NCI-H524 (cell line): ENCODE data around the gene FOXP1.
A peak's percentile ranks its signal among the peaks of the same experiment; 100 is the strongest.

ENCODE experiments used
- DNase-seq, 2 experiments: peaks; one replicate each; lab custom pipeline; 2025; lab: John Stamatoyannopoulos, UW

The FOXP1 gene

DNA sequence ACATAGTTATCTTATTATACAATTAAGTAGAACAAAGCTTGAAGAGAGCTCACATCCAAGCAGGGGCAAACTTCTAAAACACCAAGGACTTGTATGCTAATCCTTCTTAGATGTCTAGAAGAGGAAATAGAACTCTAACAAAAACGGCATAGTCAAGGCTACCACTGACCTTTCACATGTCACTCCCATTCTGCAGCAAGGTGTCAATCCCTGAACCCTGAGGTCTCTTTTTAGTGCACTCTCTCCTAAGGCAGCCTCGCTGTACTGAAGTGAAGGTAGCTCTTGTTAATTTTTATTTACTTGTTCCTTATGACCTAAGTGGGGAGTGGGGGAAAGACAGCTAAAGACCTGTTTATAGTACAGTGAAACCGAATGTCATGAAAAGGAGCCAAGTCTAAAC is 506.5 kb downstream of the FOXP1 start:
- no peak for DNase-seq

DNA sequence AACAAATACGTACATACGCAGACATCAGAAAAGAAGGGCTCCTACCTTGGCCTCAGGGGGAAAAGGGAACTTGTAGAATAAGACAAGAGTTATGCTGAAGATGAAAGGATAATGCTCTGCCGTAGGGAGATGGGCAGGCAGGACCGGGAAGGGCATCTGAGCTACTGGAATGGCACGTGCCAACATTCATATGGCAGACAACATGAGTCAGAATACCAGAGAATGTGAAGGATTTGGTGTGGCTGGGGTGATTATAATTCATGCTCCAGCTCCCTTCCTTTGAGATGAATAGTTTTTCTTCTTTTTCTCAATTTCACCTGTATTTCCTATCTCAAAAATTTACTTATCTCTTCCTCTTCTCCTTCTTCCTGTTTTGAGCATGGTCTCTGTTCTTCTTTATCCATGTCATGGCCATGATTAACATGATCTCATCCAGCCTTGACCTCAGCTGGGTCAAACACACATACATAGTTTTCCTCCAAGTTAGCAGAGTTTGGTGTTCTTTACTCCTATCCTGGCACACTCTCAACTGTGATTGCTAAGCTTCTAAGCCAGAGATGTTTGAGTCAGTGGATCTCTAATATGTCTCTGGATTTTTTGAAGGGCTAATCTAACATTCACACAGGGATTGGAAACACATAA is 507.0 kb downstream of the FOXP1 start:
- no peak for DNase-seq

DNA sequence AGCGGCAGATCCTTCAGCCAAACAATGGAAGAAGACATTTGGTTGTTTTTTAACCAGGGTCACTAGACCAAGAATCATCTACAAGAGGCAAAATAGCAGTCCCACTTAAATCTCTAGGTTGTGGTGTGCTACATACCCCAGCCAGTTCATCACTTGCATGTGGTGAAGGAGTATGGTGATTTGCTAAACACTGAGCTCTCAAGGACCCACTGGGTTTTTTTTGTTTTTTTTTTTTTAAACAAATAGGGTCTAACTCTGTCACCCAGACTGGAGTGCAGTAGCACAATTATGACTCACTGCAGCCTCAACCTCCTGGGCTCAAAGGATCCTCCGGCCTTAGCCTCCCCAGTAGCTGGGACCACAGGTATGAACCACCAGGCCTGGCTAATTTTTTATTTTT is 508.0 kb downstream of the FOXP1 start:
- DNase-seq: no peak

DNA sequence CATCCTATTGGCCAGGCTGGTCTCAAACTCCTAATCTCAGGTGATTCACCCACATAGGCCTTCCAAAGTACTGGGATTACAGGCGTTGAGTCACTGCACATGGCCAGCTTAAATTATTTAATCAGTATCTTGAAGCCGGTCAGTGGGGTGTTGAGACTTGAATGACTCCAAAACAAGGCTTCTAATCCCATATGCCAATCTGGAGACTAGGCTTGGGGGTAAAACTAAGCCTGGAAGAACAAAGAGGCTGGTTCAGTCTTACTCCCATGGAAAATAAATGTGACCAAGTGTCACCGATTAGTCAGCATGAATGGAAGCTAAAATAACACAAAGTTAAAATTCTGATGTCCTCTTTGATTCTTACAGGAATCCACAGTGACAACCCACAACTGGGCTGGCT is 509.1 kb downstream of the FOXP1 start:
- DNase-seq: no peak

DNA sequence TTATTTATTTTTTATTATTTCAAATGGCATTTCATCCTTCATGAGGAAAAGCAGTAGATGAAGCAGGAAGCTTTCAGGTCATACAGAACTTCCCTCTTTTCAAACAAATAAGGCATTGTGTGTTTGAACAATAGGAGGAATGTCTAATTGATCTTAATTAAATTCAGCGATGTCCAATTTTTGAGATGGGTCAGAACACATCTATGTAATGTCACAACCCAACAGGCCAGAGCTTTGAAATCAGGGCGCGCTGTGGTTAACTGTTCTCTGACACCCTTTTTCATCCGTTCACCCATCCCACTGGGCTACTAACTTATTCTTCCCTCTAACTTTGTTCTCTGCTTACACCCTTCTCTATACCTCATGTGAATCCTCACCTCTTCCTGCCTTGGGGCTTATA is 510.5 kb downstream of the FOXP1 start:
- DNase-seq: no peak

DNA sequence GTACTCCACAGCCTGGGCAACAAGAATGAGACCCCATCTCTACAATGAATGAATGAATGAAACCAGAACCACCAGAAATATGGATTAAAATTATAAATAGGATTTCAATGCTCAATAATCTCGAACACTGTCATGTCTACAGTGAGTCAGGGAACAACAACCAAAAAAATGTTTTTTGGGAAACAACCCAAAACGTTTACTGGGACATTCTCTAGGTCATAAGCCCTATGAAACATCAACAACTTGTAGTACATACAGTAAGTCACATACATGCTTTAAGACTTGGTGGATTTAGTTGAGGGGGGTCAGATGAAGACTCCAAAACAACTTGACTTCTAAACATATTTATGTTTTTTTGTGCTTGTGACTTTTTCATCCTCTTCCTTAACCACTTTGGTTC is 511.2 kb downstream of the FOXP1 start:
- DNase-seq: no peak

DNA sequence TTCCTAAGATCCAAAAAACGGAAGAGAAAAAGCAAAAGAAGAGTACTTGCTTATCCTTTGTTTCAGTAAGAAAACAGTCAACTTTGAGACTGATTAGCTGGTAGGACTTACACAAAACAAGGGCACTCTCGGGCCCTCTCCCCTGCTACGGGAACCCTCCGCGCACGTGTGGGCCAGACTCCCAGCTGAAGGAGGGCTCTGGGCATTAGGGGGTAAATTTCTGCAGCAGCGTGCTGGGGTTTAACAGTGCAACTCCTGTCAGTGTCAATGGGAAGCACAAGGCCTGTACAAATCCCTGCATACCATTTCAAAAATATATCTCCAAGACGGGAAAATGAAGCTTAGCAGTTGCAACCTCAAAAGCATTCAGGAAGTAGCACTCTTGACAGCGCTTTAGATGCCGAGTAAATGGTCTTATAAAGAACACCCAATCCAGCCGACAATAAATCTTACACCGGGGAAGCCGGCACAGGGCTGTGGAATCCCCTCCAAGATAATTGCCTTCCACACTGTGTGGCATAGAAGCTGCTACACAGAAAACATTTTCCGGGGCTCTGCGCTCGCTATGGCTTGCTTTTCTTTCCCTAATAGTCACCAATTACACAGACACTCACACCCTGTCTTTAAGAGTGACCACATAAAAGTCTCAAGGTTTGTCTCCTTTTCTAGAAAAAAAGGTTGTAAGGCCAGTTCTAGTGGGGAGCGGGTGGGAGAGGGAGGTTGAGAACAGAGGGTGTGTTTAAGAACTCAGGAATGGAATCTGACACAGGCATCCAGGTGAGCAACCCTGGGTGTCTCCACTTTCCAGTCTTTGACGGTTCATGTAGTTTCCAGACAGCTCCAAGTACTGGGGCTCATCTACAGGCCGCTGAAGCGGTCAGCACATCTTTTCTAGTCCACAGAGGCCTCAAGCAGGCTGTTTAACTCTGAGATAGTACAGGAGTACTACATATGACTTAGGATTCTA is 512.7 kb downstream of the FOXP1 start:
- no peak for DNase-seq

GRCh38 chr3:71069797-71070196 is 513.7 kb downstream of the FOXP1 start:
- peak; percentile 29 to 64 for DNase-seq

- DNase-seq: peak in 1 of 2 experiments; percentile 43
Measured at GRCh38 chr3:71067977-71068654, 515.4 kb downstream of the FOXP1 start.

DNA sequence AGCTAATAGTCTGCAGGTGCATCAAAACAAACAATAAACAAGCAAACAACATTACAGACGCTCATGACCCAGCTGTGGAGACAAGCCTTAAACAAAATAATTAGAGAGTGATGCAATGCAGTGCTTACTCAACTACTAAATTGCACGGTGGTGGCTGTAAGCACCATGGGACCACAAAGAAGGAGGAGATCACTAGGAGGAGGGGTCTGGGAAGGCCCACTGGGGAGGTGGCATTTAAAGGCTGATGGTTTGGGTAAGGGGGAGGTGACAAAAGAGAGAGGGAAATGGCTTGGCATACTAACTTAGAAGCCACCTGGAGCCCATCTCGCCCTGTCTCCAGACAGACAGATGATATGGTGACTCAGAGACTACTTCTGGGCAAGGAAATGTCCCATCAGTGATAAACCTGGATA is 516.7 kb downstream of the FOXP1 start:
- peak in 1 of 2 experiments; percentile 19 for DNase-seq

GRCh38 chr3:71066356-71066755 is 517.2 kb downstream of the FOXP1 start:
- DNase-seq: peak in 1 of 2 experiments; percentile 7

DNA sequence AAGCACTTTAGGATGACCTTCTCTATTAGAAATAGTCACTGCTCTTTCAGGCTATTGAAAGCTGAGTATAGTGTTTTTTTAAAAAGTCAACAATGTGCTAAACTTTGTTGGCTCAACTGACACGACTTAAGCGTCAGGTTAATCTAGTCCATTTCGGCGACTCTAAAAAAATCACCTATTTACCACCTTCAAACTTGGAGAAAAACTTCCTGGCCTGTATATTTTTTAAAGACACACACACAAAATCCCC is 517.8 kb downstream of the FOXP1 start:
- DNase-seq: no peak

DNA sequence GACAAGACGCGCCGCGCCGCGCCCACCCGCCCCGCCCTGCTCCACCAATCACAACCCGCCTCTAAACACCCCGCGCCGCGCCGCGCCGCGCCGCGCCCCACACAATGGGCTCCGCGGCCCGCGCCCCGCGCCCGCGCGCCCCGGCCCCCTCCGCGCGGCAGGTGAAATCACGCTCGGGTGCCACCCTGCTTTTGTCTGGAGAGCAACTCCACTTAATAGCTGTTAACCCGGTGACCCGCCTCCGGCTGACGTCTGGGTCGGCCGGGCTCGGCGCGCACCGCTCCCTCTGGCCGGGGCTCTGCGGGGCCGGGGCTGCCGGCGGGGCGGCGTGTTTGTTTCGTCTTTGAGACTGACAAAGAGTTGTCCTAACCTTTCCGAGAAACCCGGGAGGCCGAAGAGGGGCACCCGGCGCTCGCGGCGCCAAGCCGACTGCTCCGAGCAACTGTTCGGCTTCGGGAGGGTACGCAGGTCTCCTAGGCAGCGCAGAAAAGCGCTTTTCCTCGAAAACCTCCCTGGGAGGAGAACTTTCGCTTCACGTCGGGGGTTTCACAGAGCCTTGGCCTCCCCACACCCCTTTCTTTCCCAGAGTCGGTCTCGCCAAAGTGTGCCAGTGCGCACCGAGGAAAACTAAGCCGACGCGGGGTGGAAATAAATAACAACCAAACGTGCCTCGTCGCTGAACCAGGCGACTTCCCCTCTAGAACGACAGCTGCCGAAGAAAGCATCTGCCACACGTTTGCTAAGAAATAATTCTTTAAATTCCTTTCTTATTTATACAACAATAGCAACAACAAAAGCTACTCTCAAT is 518.4 kb downstream of the FOXP1 start:
- DNase-seq: peak; percentile 44 to 50

DNA sequence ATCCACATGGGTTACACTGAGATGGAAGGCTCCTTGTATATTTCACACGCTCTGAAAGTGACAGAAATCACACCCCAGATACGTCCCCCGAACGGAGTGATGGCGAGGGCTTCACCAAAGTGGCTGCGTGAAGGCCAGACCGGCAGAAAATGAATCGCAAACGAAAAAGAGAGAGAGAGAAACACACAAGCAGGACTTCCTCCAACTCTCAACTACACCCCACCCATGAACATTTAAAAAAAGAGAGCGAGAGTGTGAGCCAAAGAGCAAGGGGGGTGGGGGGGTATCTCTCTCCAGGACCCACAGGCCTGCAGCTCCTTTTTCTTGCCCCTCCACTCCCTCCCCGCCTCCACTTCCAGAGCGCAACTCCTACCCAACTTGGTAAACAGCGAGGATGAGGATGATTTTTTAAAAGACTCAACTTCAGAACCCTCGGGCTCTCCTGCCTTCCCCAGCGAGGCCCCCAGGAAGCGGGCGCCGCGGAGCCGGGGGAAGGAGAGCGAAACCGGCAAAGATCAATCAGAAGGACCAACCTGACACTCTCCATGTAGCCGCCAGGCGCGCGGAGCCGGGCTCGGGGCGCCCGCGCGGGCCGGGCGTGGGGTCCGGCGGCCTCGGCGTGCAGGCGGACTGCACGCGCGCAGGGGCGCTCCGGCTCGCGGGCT is 519.1 kb downstream of the FOXP1 start:
- peak in 1 of 2 experiments; percentile 38 for DNase-seq

DNA sequence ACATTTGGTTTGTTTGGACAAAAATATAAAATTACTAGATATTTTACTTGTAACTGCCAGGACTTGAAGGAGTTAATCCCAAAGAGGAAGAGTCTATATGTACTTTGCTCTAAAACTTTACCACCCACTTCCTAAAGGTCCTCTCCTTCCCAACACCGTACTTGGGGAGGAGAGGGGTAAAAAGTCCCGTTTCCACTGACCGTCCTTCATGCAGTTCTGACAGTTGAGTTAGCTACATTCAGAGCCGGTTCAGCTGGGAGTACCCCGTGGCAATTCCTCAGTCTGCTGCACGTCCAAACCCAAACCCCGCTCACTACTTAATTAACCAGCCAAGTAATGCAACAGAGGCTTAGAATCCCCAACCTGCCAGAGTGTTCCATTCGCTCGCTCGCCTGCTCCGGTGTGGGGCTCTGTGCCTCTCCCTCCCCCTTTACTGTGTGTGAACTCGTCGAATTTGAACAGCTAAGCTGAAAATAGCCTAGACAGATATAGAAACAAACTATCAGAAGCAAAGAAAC is 519.7 kb downstream of the FOXP1 start:
- DNase-seq: peak; percentile 12 to 57

DNA sequence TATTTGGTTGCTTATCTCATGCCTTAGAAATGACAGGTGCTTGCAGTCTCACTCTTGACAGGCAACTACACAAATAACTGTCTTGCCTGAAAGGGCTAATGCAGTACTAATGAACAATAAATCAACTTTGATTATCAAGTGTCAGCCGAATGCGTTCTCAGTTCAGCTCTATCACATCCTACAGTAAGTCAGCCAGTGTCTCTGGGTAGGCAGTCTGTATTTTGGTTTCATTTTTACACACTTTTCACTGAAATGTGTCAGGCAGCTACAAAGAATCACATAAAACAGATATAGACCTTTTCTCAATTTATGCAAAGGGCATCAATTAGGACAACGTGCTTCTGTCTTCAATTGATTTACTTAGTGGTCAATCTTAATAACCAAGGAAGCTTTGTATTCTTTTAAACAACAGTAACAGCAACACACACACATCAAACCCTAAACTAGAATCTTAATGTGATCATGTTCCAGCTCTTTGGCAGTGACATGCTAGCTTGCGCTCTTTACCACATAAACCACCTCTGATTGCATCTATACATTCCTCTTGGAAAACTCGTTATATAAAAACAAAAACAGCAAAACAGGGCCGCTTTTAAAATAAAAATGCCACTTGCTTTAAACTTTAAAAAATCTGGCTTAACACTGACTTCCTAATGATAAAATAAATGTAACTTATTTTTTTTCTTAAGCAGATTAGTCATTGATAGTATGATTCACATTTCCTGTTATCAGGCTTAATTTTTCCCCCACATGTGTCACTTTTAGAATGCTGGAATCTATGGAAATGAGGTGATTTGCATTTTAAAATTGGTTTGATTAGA is 520.4 kb downstream of the FOXP1 start:
- DNase-seq: peak in 1 of 2 experiments; percentile 19

DNA sequence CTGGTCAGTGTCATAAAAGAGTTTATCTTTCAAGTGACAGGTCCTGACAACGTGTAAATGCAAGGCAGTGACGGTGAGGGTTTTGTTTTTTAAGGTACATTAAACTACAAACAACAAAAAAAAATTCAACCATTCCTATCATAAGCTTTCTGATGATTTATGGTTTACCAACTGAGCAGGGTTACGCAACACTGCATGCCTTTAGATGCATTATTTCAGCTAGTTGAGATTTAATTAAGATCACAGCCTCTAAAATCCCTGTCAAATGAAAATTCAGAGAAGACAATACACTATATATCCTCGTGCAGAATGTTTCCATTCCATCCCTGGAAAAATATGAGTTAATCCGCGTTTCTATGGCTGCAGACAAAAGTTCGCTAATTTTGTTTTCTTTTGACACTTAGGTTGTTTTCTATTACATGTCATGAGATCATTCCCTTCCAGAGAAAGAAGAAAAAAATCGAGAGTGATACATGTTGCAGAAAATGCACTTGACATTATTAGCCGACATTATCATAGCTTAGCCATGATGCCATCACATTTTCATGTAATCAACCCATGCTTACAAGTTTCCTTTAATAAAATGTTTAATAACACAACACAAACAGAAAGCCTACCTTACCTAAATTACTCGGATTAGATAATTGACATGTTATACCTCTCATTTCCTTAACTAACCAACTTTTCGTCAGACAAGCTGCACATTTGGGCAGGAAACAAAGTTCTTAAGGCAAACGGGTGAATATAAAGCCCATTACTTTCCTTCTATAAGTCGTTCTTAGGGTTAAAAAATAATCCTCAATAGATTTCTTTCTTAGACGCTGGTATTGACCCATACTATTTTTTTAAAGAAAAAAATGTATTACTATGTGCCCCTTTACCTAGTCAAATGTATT is 521.2 kb downstream of the FOXP1 start:
- DNase-seq: no peak

GRCh38 chr3:71061581-71061980 is 521.9 kb downstream of the FOXP1 start:
- DNase-seq: no peak

GRCh38 chr3:71061037-71061436 is 522.5 kb downstream of the FOXP1 start:
- DNase-seq: no peak
